Astrocyte (in vitro differentiated cells and primary cell): Measurements from ENCODE around the gene APC2.

Experiments used
- EZH2 ChIP-seq: IDR thresholded peaks from 2 replicates; pipeline ENCODE4 v1.6.1; 2012; ENCODE audit warnings: mild to moderate bottlenecking, low read length, inconsistent platforms; ENCODE audit not compliant: insufficient read depth
- TF ChIP-seq, protein P1 (sequence below): IDR thresholded peaks from 2 replicates; pipeline ENCODE4 v1.5.1; 2011; ENCODE audit warnings: low read depth, mild to moderate bottlenecking, inconsistent platforms, low read length, moderate library complexity; ENCODE audit not compliant: insufficient read depth

DNA sequence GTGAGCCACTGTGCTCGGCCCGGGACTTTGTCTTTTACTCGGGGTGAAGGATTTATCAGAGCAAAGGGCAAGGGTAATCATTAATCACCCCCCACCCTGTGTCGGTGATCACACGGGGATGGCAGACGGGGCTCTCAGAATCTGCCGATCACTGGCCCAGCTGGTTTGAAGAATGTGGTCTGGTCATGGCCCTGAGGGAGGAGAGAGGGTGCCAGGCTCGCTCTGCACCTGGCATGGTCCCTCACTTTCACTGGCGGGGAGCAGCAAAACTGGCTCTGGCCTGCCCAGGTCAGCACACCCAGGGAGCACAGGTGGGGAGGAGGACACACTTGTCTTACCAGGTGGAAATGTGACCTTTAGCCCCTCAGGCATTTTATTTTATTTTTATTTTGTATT is 51.3 kb downstream of the APC2 start:
- TF ChIP-seq, protein P1, sequence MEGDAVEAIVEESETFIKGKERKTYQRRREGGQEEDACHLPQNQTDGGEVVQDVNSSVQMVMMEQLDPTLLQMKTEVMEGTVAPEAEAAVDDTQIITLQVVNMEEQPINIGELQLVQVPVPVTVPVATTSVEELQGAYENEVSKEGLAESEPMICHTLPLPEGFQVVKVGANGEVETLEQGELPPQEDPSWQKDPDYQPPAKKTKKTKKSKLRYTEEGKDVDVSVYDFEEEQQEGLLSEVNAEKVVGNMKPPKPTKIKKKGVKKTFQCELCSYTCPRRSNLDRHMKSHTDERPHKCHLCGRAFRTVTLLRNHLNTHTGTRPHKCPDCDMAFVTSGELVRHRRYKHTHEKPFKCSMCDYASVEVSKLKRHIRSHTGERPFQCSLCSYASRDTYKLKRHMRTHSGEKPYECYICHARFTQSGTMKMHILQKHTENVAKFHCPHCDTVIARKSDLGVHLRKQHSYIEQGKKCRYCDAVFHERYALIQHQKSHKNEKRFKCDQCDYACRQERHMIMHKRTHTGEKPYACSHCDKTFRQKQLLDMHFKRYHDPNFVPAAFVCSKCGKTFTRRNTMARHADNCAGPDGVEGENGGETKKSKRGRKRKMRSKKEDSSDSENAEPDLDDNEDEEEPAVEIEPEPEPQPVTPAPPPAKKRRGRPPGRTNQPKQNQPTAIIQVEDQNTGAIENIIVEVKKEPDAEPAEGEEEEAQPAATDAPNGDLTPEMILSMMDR: no peak
- TF ChIP-seq EZH2: no peak
